GM18909 (cell line): Measurements from ENCODE around the gene ATP1A3.
"Not testable (repeated sequence)": the region's sequence is repeated elsewhere in the genome, so short reads cannot be mapped to it uniquely, and the experiment has no call there.

ENCODE experiments used
- ATAC-seq: cut with Tn5 transposase; IDR thresholded peaks from one replicate; pipeline ENCODE4 v1.9.1; 2021; ENCODE audit warnings: mild to moderate bottlenecking; ENCODE audit not compliant: unreplicated experiment, poor library complexity

The ATP1A3 gene

GRCh38 chr19:41993612-41994483 is at the start of gene ATP1A3:
ATP1A3 (minus strand) TSS chr19:41994230; CDS start chr19:41994076, 154 bp downstream.
- no peak for ATAC-seq

GRCh38 chr19:42042455-42043170 is 48.6 kb upstream of the ATP1A3 start:
- ATAC-seq, result no peak

- not testable (repeated sequence) for ATAC-seq
Observed at GRCh38 chr19:42040491-42040890, 46.5 kb upstream of the ATP1A3 start.

GRCh38 chr19:42040031-42040430 is 46.0 kb upstream of the ATP1A3 start:
- no peak for ATAC-seq

DNA sequence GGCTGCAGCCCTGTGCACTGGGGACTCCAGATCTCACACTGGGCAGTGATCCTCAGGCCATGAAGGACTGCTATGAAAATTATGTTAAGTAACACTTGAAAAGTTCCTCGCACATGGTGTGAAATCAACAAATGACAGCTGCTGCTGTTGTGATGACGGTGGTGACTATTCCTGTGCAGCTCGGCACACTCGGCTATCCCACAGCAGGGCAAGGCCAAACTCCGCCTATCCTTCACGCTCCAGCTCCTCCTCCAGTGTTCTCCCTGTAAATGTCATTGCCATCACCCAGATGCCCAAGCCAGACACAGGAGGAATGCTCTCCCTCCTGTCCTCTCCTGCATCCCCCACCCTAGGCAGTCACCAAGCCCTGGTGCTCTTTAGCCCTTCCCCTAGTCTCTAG is 44.6 kb upstream of the ATP1A3 start:
- ATAC-seq, result no peak

DNA sequence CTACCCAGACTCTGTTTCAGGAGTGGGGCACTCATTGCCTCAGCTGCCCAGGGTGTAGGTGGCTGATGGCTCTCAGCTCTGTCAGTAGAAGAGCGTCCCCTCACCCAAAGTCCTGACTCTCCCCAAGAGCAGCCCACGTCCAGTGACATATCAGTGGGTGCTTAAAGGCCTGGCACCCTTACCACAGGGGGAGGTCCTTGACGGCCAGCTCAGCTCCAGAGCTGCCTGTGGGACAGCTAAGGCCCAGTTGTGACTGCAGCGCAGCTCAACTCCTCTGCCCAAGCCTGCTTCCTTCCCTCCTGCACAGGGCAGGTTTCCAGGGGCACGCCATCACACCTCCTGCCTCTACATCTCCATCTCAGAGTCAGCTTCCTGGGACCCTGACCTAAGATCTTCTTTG is 43.6 kb upstream of the ATP1A3 start:
- no peak for ATAC-seq

GRCh38 chr19:42034640-42035391 is 40.8 kb upstream of the ATP1A3 start:
- not testable (repeated sequence) for ATAC-seq

GRCh38 chr19:42033413-42033812 is 39.4 kb upstream of the ATP1A3 start:
- ATAC-seq, result no peak

GRCh38 chr19:42032431-42032830 is 38.4 kb upstream of the ATP1A3 start:
- ATAC-seq, result no peak

- no peak for ATAC-seq
Observed at GRCh38 chr19:42030645-42031440, 36.8 kb upstream of the ATP1A3 start.

DNA sequence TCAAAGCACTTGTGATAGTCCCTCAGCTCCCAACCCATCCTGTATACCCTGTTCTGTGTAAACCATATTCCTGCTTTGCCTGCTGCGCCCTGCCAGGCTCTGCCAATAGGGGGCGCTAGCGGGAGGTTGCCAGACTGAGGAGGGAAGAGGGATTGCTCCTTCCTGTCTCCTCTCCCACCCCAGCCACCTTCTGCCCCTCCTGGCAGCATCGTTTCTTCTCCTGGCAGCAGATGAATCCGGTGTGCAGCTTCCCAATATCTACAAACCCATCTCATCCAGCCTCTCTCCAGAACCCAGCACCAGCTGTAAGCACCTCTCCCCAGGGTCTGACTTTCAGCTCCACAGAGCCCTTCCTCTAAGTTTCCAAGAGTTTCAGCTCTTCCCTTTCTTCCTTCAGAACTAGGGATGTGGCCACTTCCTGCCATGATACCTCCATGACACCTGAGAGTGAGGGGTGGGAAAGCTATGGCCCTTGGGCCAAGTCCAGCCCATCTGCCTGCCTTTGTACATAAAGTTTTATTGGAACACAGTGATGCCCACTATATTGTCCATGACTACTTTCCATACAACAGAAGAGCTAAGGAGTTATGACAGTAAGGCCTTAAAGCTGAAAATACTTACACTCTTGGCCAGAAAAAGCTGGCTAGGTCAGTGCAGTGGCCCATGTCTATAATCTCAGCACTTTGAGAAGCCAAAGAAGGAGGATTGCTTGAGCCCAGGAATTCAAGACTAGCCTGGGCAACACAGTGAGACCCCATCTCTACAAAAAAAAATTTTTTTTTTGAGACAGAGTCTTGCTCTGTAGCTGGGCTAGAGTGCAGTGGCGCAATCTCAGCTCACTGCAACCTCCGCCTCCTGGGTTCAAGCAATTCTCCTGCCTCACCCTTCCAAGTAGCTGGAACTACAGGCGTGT is 34.5 kb upstream of the ATP1A3 start:
- ATAC-seq, result no peak

DNA sequence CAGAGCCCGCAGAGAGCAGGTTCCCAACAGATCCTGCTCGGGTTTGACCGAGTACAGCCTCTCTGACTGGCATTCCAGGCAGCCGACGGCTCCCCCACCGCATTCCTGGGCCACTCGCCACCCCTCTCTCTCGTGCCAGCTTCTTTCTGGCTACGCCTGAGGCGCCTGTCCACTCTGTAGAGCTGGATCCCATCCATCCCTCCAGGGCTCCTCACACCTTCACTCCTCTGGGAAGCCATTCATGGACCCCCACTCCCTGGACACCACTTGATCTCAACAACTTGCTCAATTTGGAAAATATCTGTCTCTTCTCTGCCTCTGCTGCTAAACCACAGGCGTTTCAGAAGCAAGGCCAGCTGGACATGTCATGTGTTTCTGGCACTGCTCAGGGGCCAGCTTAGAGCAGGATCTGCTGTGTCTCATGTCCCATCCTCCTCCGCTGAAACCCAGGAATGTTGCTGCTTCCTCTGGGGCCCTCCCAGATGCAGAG is 30.6 kb upstream of the ATP1A3 start:
- no peak for ATAC-seq

- ATAC-seq, result no peak
Observed at GRCh38 chr19:42023943-42024260, 29.9 kb upstream of the ATP1A3 start.

DNA sequence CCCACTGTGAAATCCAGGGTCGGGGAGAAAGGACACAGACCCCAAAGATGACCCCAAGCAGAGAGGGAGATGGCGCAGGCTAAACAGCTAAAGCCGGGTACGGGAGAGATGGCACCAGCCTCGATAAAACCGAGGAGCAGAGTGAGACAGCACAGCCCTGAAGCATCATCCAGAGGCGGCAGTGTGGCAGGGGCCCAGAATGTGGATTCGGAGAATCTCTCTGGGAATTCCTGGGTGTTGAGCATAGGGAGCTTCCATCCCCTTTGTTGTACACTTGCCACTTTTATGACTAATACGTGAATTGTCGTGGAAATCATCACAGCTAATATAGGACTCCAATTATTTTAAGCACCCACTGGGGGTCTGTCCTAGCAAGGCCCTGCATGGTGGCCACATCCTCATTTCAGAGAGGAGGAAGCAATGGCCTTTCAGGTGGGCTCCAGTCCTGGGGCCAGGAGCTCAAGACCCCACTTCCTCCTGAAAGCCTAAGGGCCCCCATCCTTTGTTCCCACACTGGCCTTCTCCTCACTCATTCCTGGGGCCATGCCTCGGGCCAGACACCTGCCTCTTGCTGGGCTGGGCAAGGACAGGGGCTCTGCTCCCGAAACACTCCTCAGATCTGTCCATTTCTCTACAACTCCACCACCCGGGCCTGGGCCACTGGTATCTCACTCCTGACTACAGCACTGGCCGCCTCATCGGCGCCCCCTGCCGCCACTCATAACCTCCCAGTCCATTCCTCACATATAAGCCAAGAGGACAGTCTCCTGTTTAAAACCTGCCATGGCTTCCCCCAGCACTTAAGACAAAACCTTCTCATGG is 29.3 kb upstream of the ATP1A3 start:
- no peak for ATAC-seq

- ATAC-seq, result no peak
Observed at GRCh38 chr19:42022616-42023015, 28.6 kb upstream of the ATP1A3 start.

DNA sequence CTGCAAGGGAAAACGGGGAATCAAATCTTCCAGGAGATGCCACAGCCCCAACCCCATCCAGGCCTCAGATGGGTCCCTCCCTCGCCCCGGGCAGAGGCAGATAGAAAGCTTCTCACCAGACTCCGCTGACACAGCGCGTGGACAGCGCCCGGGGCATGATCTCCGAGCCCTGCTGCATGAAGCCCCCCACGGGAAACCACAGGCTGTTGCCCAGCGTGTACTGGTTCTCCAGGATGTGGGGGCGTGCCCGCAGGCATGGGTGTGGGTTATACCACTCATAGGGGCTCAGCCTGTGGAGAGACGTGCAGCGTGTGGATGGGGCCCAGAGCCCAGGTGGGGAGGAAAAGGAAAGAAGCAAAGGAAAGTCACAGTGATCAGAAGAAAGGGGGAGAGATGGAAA is 27.2 kb upstream of the ATP1A3 start:
- ATAC-seq, result no peak

DNA sequence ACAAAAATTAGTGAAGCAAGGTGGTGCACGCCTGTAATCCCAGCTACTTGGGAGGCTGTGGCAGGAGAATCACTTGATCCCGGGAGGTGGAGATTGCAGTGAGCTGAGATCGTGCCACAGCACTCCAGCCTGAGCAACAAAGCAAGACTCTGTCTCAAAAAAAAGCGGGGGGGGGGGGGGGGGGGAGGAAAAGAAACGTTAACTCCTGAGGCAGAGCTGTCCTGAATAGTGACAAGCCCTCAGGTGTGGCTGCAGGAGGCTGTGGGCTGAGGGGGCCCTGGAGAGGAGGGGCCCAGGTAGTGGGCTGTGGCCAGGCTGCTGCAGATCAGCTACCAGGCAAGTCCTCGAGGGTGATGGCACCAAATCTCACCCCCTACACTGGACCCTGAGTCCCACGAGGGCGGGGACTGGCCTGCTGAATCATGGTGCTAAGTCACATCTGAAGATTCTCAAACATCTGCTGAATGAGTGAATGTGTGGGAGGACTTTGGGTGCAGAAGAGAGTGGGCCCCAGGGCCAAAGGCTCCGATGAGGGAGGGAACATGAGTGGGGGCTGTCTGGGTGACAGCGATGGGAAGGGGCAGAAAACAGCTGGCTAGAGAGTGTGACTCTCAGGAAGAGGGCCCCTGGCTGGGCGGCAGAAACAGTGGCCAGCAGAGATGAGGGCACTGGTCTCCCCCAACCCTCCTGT is 24.6 kb upstream of the ATP1A3 start:
- no peak for ATAC-seq

- no peak for ATAC-seq
Observed at GRCh38 chr19:42017040-42017439, 23.0 kb upstream of the ATP1A3 start.
